GM12878 (cell line): ENCODE measurements around the gene PC.

Source experiments
- ATF7 ChIP-seq: fragments of 450-650 bp; IDR thresholded peaks from 2 replicates; pipeline ENCODE4 v1.6.1; 2016; ENCODE audit warnings: low read depth, mild to moderate bottlenecking
- CHD1 ChIP-seq: IDR thresholded peaks from 2 replicates; pipeline ENCODE4 v1.6.1; 2012; ENCODE audit warnings: low read depth, low read length, improper control_type of control experiment
- MXI1 ChIP-seq: fragments of 150-350 bp; IDR thresholded peaks from 2 replicates; pipeline ENCODE4 v1.6.1; 2011; ENCODE audit warnings: low read depth, mild to moderate bottlenecking, inconsistent platforms, low read length, improper control_type of control experiment
- POLR2A ChIP-seq: IDR thresholded peaks from 2 replicates; pipeline ENCODE4 v1.6.1; 2011; ENCODE audit warnings: low read depth, mild to moderate bottlenecking, low read length
- POLR2AphosphoS2 ChIP-seq: IDR thresholded peaks from 2 replicates; pipeline ENCODE4 v1.6.1; 2011; ENCODE audit warnings: low read depth, mild to moderate bottlenecking, low read length, improper control_type of control experiment, moderate library complexity
- POLR2AphosphoS5 ChIP-seq: IDR thresholded peaks from 2 replicates; pipeline ENCODE4 v1.6.1; 2011; ENCODE audit warnings: mild to moderate bottlenecking, low read length, inconsistent platforms
- SREBF2 ChIP-seq: IDR thresholded peaks from 2 replicates; pipeline ENCODE4 v1.6.1; 2012; ENCODE audit warnings: mild to moderate bottlenecking, low read length
- TCF7 ChIP-seq: IDR thresholded peaks from 2 replicates; pipeline ENCODE4 v1.6.1; 2014; ENCODE audit warnings: antibody characterized with exemption, borderline replicate concordance
- TF ChIP-seq, protein P1 (sequence below): IDR thresholded peaks from 2 replicates; pipeline ENCODE4 v1.6.1; 2011; ENCODE audit warnings: low read depth, mild to moderate bottlenecking, low read length, moderate library complexity, borderline replicate concordance; ENCODE audit errors: extremely low read depth
- TF ChIP-seq, protein P2 (sequence below), 3 experiments: IDR thresholded peaks in 2 of 3; conservative IDR thresholded peaks in 1 of 3; 2 replicates each; pipeline ENCODE4 v1.5.1; 2011; ENCODE audit warnings: low read depth in 3 of 3, low read length in 3 of 3, mild to moderate bottlenecking in 3 of 3, control low read depth in 2 of 3, moderate library complexity in 2 of 3, inconsistent platforms in 1 of 3, mixed read lengths in 1 of 3; ENCODE audit not compliant: control insufficient read depth in 2 of 3, insufficient read depth in 1 of 3; ENCODE audit errors: extremely low read depth in 1 of 3
- TF ChIP-seq, protein P3 (sequence below): IDR thresholded peaks from 2 replicates; pipeline ENCODE4 v1.6.1; 2012; ENCODE audit warnings: low read depth, low read length, improper control_type of control experiment
- TF ChIP-seq, protein P4 (sequence below): IDR thresholded peaks from 2 replicates; pipeline ENCODE4 v1.6.1; 2012; ENCODE audit warnings: improper control_type of control experiment, low read depth, low read length; ENCODE audit not compliant: insufficient replicate concordance

DNA sequence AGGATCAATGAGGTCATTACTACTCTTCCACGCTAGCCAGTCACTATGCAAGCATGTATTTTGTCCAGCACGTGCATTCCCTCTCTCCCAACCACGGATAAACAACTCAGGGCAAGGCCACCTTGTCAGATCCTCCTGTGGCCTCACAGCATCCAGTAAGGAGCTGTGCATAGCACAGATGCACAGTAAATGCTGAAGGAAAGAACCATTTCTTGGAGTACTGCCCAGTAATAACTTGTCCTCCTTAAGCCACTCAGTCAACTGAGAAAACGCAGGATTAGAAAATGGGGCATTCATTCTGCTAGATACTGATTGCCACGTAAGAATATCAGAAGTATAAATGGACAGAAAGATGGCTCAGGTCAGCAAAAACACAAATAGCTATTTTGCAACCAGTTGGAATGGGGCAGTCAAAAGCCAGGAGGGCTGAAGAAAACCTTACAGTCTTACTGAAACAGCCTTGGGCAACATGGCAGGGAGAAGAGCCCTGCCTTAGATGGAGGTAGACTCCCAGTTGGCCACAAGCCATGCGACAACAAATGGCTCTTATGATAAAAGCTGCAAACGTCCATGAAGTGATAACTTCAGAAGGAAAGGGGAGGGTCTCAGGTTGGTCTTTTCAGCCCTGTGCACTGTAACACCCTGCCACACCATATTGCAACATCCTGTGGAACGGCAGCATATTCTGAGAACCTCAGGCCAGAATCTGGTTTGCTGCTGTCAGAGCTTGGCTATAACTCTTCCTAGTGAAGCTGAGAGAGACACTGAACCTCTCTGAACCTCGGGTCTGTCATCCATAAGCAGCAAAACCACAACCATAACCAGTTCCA lies 23.0 kb downstream of the PC start:
- TF ChIP-seq CHD1 (no peak), TCF7 (no peak), POLR2AphosphoS2 (no peak), POLR2A (no peak), MXI1 (no peak), ATF7 (no peak), POLR2AphosphoS5 (no peak), SREBF2 (no peak)
- TF ChIP-seq, protein P1, sequence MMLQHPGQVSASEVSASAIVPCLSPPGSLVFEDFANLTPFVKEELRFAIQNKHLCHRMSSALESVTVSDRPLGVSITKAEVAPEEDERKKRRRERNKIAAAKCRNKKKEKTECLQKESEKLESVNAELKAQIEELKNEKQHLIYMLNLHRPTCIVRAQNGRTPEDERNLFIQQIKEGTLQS: no peak
- TF ChIP-seq, protein P2, sequence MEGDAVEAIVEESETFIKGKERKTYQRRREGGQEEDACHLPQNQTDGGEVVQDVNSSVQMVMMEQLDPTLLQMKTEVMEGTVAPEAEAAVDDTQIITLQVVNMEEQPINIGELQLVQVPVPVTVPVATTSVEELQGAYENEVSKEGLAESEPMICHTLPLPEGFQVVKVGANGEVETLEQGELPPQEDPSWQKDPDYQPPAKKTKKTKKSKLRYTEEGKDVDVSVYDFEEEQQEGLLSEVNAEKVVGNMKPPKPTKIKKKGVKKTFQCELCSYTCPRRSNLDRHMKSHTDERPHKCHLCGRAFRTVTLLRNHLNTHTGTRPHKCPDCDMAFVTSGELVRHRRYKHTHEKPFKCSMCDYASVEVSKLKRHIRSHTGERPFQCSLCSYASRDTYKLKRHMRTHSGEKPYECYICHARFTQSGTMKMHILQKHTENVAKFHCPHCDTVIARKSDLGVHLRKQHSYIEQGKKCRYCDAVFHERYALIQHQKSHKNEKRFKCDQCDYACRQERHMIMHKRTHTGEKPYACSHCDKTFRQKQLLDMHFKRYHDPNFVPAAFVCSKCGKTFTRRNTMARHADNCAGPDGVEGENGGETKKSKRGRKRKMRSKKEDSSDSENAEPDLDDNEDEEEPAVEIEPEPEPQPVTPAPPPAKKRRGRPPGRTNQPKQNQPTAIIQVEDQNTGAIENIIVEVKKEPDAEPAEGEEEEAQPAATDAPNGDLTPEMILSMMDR (IDR thresholded peaks at IDR 0.05 in 2 of 3, conservative IDR thresholded peaks at IDR 0.05 in 1 of 3; ENCODE audit: control insufficient read depth in 2 of 3, extremely low read depth in 1 of 3, insufficient read depth in 1 of 3, low read depth in 3 of 3, low read length in 3 of 3): no peak
- TF ChIP-seq, protein P3, sequence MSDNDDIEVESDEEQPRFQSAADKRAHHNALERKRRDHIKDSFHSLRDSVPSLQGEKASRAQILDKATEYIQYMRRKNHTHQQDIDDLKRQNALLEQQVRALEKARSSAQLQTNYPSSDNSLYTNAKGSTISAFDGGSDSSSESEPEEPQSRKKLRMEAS: no peak
- TF ChIP-seq, protein P4, sequence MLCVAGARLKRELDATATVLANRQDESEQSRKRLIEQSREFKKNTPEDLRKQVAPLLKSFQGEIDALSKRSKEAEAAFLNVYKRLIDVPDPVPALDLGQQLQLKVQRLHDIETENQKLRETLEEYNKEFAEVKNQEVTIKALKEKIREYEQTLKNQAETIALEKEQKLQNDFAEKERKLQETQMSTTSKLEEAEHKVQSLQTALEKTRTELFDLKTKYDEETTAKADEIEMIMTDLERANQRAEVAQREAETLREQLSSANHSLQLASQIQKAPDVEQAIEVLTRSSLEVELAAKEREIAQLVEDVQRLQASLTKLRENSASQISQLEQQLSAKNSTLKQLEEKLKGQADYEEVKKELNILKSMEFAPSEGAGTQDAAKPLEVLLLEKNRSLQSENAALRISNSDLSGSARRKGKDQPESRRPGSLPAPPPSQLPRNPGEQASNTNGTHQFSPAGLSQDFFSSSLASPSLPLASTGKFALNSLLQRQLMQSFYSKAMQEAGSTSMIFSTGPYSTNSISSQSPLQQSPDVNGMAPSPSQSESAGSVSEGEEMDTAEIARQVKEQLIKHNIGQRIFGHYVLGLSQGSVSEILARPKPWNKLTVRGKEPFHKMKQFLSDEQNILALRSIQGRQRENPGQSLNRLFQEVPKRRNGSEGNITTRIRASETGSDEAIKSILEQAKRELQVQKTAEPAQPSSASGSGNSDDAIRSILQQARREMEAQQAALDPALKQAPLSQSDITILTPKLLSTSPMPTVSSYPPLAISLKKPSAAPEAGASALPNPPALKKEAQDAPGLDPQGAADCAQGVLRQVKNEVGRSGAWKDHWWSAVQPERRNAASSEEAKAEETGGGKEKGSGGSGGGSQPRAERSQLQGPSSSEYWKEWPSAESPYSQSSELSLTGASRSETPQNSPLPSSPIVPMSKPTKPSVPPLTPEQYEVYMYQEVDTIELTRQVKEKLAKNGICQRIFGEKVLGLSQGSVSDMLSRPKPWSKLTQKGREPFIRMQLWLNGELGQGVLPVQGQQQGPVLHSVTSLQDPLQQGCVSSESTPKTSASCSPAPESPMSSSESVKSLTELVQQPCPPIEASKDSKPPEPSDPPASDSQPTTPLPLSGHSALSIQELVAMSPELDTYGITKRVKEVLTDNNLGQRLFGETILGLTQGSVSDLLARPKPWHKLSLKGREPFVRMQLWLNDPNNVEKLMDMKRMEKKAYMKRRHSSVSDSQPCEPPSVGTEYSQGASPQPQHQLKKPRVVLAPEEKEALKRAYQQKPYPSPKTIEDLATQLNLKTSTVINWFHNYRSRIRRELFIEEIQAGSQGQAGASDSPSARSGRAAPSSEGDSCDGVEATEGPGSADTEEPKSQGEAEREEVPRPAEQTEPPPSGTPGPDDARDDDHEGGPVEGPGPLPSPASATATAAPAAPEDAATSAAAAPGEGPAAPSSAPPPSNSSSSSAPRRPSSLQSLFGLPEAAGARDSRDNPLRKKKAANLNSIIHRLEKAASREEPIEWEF: no peak
